NCI-H226 (cell line): ENCODE measurements around the gene SEC61A2.
A peak's percentile ranks its signal among the peaks of the same experiment; 100 is the strongest.
"Not testable (repeated sequence)": the region's sequence is repeated elsewhere in the genome, so short reads cannot be mapped to it uniquely, and the experiment has no call there.

Experiments
- DNase-seq: peaks from one replicate; pipeline ENCODE4 v3.0.0-alpha.2; 2015

The SEC61A2 gene

GRCh38 chr10:12162927-12163326, 33.5 kb downstream of the SEC61A2 start:
- DNase-seq = no peak

DNA sequence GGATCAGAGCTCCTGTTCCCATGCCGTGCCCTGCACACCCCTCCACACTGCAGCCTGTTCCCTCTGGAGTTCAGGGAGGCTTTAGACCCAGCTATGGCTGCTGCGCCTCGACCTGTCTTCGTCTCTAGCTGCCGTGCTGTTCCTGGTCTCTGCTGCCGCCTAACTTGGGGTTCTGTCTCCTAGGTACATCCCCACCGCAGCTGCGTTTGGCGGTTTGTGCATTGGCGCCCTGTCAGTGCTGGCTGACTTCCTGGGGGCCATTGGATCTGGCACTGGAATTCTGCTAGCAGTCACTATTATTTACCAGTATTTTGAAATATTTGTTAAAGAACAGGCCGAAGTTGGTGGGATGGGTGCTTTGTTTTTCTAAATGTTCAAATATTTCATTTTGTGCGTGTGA, 34.6 kb downstream of the SEC61A2 start:
- no peak for DNase-seq

DNA sequence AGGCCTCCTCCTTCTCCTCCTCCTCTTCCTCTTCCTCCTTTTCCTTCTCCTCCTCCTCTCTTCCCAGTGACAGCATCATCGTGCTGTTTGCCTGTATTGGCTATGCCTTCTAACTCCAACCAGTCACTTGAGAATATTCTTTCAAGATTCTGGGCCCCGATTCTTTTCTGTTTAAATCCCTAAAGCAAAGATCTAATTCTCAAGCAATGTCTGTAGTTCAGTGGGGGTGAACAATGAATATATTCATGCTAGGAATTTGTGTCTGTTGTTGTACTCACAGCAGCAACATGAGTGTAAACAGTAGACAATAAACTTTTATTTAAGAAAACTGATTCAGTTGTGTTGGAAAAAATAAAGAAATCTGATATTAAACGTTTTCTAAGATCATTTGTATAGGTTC, 35.6 kb downstream of the SEC61A2 start:
- DNase-seq = no peak

GRCh38 chr10:12165999-12166775, 36.7 kb downstream of the SEC61A2 start:
- DNase-seq = no peak

- DNase-seq = not testable (repeated sequence)
These were observed 42.0 kb downstream of the SEC61A2 start for GRCh38 chr10:12171512-12171911.

DNA sequence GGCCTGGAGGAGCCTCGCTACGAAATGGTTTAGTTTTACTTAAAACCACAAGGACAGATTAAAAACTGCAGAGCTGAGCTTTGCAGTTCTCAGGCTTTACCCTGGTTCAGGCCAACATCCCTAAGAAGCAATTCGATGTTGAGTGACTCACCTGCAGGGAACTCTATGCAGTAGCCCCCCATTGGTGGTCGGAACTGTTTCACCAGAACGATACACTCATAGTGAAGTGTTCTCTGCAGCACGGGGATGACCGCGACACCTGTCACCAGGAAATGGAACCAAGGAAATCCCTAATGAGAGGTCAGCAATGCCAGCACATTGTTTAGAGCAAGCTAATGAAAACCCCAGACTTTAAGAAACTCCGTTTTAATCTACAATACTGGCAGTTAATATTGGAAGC, 48.2 kb downstream of the SEC61A2 start:
- no peak for DNase-seq

- DNase-seq = no peak
These were observed 50.2 kb downstream of the SEC61A2 start for GRCh38 chr10:12179606-12180170.

- DNase-seq = no peak
These were observed 50.9 kb downstream of the SEC61A2 start for GRCh38 chr10:12180221-12180974.

GRCh38 chr10:12181065-12181775, 51.7 kb downstream of the SEC61A2 start:
- DNase-seq = peak; percentile 45

GRCh38 chr10:12184165-12184564, 54.7 kb downstream of the SEC61A2 start:
- DNase-seq = no peak

DNA sequence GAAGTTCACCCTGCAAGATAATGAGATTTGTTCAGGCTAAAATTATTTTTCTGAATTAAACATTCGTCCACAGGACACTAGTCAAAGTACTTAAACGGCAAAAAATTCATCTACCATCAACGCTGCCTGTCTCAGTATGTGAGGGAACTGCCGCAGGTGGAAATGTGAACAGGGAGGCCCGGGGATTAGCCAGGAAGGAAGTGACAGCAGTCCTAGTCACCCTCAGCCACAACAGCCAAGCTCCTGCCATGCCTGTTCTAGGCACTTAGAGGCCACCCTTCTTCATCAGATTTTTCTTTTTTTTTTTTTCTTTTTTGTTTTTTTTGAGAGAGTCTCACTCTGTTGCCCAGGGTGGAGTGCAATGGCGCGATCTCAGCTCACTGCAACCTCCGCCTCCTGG, 56.8 kb downstream of the SEC61A2 start:
- DNase-seq = no peak

DNA sequence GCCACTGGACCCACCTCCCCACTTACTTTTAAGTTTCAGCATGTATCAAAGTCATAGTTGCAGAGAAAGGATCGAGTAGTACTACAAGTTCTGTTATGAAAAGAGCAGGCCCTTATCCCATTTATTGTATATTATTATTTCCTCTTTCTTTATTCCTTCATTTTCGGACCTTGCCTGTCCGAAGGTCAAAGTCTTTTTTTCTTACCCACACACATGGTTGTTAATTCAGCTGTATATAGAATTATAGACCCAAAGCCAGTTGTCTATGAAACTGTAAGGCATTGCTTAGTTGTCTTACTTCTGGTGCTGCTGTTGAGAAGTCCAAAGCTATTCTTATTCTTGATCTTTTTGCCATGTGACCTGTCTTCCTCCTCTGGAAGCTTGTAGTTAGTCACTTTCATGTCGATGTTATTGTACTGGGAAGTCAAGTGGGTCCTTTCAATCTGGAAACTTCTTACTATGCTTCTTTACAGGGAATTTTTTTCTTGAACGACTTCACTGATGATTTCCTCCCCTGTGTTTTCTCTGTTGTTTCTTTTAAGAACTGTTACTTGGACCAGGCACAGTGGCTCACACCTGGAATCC, 57.9 kb downstream of the SEC61A2 start:
- no peak for DNase-seq

DNA sequence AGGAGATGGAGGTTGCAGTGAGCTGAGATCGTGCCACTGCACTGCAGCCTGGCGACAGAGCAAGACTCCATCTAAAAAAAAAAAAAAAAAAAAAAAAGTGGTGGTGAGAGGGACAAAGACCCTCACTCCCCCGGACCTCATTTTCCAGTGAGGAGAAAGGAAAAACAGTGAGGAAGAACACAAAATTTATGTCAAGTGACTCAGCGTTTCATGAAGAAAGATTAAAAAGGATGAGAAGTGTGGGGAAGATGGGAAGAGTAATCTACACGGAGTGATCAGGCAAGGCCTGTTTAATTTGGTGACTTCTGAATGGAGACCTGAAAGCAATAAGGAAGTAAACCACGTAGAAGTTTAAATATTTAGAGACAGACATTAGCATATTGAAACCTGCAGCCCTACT, 59.2 kb downstream of the SEC61A2 start:
- no peak for DNase-seq

DNA sequence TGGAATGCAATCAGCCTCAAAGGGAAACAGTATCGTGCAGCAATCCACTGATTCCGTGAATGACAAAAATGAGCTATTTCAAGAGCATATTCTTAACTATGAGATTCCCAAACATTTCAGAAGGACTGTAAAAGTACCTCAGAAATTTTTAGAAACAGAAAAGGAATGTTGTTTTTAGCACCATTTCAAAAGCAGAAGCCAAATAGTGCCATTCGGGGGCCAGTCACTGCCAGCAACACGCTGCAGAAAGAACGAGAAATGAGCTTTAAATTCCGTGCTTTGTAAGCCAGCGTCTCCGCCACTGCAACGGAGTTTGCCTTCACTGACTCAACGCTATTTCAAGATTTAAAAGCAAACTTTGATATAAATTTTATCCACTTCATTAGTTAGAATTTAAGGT, 59.9 kb downstream of the SEC61A2 start:
- no peak for DNase-seq

GRCh38 chr10:12191715-12192114, 62.2 kb downstream of the SEC61A2 start:
- DNase-seq = peak; percentile 34

DNA sequence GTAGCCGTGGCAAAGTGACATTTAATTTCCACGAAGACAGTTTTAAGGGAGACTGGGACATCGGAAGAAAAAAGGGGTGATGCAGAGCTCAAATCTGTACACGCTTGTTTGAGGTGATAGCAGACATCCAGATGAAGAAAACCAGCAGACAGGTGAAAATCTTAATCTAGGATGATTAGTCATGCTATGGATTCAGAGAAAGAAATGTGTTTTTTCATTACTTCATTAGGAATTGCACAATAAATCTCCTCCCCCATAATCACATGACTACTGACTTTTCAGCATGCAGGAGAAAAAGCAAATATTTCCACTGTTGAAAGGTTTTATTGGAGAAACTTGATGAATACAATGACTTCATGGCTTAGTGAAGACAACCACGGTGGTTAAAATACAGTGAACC, 63.7 kb downstream of the SEC61A2 start:
- peak; percentile 46 for DNase-seq

- no peak for DNase-seq
These were observed 65.3 kb downstream of the SEC61A2 start for GRCh38 chr10:12194752-12195271.

DNA sequence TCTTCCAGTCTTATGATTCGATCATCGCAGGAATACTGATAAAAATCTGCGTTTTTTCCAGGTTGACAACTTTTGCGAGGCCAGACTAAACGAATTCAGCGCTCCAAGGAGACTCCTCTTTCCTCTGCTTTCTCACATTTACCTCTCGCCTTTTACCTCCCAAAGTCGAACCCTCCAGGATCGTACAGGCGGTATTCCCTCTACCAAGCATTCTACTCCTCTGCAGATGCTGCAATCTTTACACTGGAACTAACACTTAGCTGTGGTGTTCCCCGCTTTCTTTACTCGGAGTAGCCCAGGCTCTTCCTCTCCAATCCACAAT, 65.8 kb downstream of the SEC61A2 start:
- no peak for DNase-seq

GRCh38 chr10:12195603-12196506, 66.4 kb downstream of the SEC61A2 start, which contains the start of the genes CDC123 and NUDT5:
TSS of gene CDC123 (plus strand) at chr10:12196188. CDS start at chr10:12196246, 58 bp downstream.
TSS of gene NUDT5 (minus strand) at chr10:12195891. CDS start at chr10:12186291, 9,600 bp downstream.
- peak; percentile 90 for DNase-seq

GRCh38 chr10:12196531-12197211, 67.2 kb downstream of the SEC61A2 start:
- DNase-seq = no peak

DNA sequence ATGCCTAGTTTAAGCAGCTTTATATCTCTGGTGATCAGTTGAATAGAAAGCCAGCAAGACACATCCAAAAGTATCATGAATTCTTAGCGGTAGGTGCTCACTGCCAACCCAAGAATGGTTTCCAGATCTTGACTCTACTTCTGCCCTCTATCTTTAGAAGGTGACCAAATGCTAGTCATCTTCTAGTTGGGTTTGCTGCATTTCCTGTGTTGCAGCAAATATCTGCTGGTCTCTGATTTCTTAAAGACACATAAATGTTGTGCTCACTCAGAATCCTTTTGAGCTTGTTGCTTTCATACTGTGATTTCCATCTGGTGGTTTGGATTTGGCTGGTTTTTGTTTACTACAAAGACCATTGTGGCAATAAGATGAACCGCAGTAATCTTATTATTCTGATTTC, 68.7 kb downstream of the SEC61A2 start:
- no peak for DNase-seq
